Measurements from ENCODE around the gene SH2D5.

The SH2D5 gene

GRCh38 chr1:20698195-20698910, 34.1 kb downstream of the SH2D5 start:
- no peaks in the 10 kb centered on the region for H3K9me3 ChIP-seq (ENCODE audit: control insufficient read depth, insufficient read depth, low read depth, low read length)
- no peak overlapping the region for H3K4me3 ChIP-seq (ENCODE audit: low read depth, low read length)
- CTCF ChIA-PET = interaction anchor here (0.5 to 4.9 kb wide), 8 partner anchors 15 to 1331 kb away, joined by 3 to 63 read pairs (median 3); no protein-coding TSS in a partner anchor
- no peaks in the 10 kb centered on the region; a peak in 1 of 3 replicates for H3K36me3 ChIP-seq (ENCODE audit: control insufficient read depth in 2 of 2, insufficient read depth in 1 of 2, low read length in 2 of 2)
- no peaks in the 10 kb centered on the region for H3K4me1 ChIP-seq (ENCODE audit: control insufficient read depth, insufficient read depth, low read length)
- TF ChIP-seq ZNF280D (tag by site-specific recombination; IDR thresholded peaks at IDR 0.05) = no peak
- TF ChIP-seq ZNF701 (tag by site-specific recombination; IDR thresholded peaks at IDR 0.05) = no peak
- no peak for TF ChIP-seq ZNF138 (tag by site-specific recombination; IDR thresholded peaks at IDR 0.05; ENCODE audit: borderline replicate concordance)
- no peak for TF ChIP-seq ZNF654 (tag by site-specific recombination; IDR thresholded peaks at IDR 0.05; ENCODE audit: low read depth)
- TF ChIP-seq ZNF707 (tag by site-specific recombination; IDR thresholded peaks at IDR 0.05) = no peak
- TF ChIP-seq SALL2 (tag by site-specific recombination; IDR thresholded peaks at IDR 0.05; ENCODE audit: borderline replicate concordance) = no peak
- no peak for TF ChIP-seq ZNF639 (tag by site-specific recombination; IDR thresholded peaks at IDR 0.05)
- TF ChIP-seq ZNF133 (tag by site-specific recombination; IDR thresholded peaks at IDR 0.05) = no peak
- no peak for TF ChIP-seq ZNF24 (tag by site-specific recombination; IDR thresholded peaks at IDR 0.05)
- TF ChIP-seq ZNF354C (tag by site-specific recombination; IDR thresholded peaks at IDR 0.05; ENCODE audit: borderline replicate concordance, low read depth) = no peak
- TF ChIP-seq ZSCAN30 (tag by site-specific recombination; IDR thresholded peaks at IDR 0.05) = no peak
- H3K27ac ChIP-seq (ENCODE audit: extremely low read depth, low read depth, low read length) = no peak overlapping the region
- POLR2A ChIA-PET = interaction anchor here (1.8 kb wide), 2 partner anchors 19 to 88 kb away, joined by 5 to 7 read pairs; partner anchors contain the start of gene KIF17

- H3K4me1 ChIP-seq (ENCODE audit: control insufficient read depth, insufficient read depth, low read length) = no peaks in the 10 kb centered on the region
- POLR2A ChIA-PET = interaction anchor here (1.5 to 1.8 kb wide), 4 partner anchors 20 to 89 kb away, joined by 5 to 8 read pairs (median 7); partner anchors contain the start of genes DDOST, HP1BP3 and KIF17
- CTCF ChIA-PET = interaction anchor here (0.5 to 4.9 kb wide), 17 partner anchors 13 to 1332 kb away, joined by 3 to 63 read pairs (median 4); partner anchors contain the start of gene SH2D5
- no peaks in the 10 kb centered on the region; a peak in 1 of 3 replicates for H3K36me3 ChIP-seq (ENCODE audit: control insufficient read depth in 2 of 2, insufficient read depth in 1 of 2, low read length in 2 of 2)
- H3K9me3 ChIP-seq (ENCODE audit: control insufficient read depth, insufficient read depth, low read depth, low read length) = no peaks in the 10 kb centered on the region
- TF ChIP-seq ZNF274 (IDR thresholded peaks at IDR 0.05; ENCODE audit: low read length) (no peak), ZNF274 (tag by site-specific recombination; IDR thresholded peaks at IDR 0.05; ENCODE audit: borderline replicate concordance) (no peak)
- no peak overlapping the region for H3K27ac ChIP-seq (ENCODE audit: extremely low read depth, low read depth, low read length)
- H3K4me3 ChIP-seq (ENCODE audit: low read depth, low read length) = no peak overlapping the region
These were observed 34.9 kb downstream of the SH2D5 start for GRCh38 chr1:20697563-20697962.

DNA sequence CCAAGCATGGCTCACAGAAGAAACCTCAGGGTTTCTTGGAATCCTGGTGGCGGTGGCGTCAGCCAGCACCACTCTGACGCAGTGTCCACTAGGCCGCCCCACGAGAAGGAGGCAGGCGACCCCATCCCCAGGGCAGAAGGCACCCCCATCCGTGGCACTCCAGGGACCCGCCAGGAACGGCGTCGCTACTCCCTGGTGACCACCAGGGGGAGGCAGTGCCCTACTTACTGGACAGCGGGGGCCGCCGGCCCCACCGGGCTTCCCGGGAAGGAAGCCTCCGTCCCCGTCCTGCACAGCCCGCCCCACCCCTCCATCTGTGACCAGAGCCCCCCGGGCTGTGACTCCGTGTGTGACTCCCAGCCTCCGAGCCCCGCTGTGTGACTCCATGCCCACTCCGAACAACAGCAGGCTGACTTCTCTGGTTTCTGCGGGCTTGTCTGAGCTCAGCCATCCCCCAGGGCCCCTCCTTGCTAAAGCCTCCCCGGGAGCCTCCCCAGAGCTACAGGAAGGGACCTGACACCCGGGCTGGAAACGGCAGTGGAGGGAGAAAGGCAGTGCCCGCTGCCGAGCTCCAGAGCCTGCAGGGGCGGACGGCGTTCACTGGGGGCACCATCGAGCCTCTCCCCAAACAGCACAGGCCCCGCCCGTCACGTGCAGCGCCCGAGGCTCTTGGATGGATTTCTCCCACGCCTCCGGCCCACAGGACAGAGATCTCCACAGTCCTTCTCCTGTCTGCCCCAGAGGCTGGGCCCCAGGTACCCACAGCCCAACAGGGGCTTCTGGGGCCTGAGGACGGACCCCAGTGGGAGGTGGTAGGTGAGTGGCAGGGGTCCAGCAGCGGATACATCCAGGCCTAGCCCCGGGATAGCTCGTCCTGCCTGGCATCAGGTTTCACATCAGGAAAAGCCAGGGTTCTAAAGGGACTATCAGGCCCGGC, 35.8 kb downstream of the SH2D5 start:
- ChIA-PET POLR2A (interaction anchor here (0.6 to 1.8 kb wide), 8 partner anchors 11 to 90 kb away, joined by 3 to 8 read pairs (median 4); partner anchors contain the start of genes DDOST, HP1BP3 and KIF17), CTCF (interaction anchor here (0.6 to 4.9 kb wide), 58 partner anchors 10 to 887 kb away, joined by 3 to 63 read pairs (median 4); partner anchors contain the start of genes DDOST, KIF17 and SH2D5)
- H3K9me3 ChIP-seq (ENCODE audit: control insufficient read depth, insufficient read depth, low read depth, low read length) = no peaks in the 10 kb centered on the region
- peak overlapping the region; percentile 67 for H3K27ac ChIP-seq (ENCODE audit: extremely low read depth, low read depth, low read length)
- no peaks in the 10 kb centered on the region; a peak in 1 of 3 replicates for H3K36me3 ChIP-seq (ENCODE audit: control insufficient read depth in 2 of 2, insufficient read depth in 1 of 2, low read length in 2 of 2)
- H3K4me3 ChIP-seq (ENCODE audit: low read depth, low read length) = peak overlapping the region; percentile 43
- H3K4me1 ChIP-seq (ENCODE audit: control insufficient read depth, insufficient read depth, low read length) = no peaks in the 10 kb centered on the region
- peak; percentile 56; the same call in 1 of the 2 replicates for TF ChIP-seq ZNF639 (tag by site-specific recombination; IDR thresholded peaks at IDR 0.05)
- TF ChIP-seq, protein P1, sequence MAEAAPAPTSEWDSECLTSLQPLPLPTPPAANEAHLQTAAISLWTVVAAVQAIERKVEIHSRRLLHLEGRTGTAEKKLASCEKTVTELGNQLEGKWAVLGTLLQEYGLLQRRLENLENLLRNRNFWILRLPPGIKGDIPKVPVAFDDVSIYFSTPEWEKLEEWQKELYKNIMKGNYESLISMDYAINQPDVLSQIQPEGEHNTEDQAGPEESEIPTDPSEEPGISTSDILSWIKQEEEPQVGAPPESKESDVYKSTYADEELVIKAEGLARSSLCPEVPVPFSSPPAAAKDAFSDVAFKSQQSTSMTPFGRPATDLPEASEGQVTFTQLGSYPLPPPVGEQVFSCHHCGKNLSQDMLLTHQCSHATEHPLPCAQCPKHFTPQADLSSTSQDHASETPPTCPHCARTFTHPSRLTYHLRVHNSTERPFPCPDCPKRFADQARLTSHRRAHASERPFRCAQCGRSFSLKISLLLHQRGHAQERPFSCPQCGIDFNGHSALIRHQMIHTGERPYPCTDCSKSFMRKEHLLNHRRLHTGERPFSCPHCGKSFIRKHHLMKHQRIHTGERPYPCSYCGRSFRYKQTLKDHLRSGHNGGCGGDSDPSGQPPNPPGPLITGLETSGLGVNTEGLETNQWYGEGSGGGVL (tag by site-specific recombination; IDR thresholded peaks at IDR 0.05) = peak; percentile 62
- TF ChIP-seq YY1 (tag by site-specific recombination; IDR thresholded peaks at IDR 0.05) = 0 out of 2 replicates have a peak, but pooled peaks have one; percentile 37
- TF ChIP-seq, protein P2, sequence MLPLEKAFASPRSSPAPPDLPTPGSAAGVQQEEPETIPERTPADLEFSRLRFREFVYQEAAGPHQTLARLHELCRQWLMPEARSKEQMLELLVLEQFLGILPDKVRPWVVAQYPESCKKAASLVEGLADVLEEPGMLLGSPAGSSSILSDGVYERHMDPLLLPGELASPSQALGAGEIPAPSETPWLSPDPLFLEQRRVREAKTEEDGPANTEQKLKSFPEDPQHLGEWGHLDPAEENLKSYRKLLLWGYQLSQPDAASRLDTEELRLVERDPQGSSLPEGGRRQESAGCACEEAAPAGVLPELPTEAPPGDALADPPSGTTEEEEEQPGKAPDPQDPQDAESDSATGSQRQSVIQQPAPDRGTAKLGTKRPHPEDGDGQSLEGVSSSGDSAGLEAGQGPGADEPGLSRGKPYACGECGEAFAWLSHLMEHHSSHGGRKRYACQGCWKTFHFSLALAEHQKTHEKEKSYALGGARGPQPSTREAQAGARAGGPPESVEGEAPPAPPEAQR (tag by site-specific recombination; IDR thresholded peaks at IDR 0.05) = no peak
- peak; percentile 86 for TF ChIP-seq ZBTB20 (tag by site-specific recombination; IDR thresholded peaks at IDR 0.05)
- TF ChIP-seq ZBTB8A (tag by site-specific recombination; IDR thresholded peaks at IDR 0.05) = peak; percentile 78
